ENCODE data around the gene TMEM63C.
"Not testable (repeated sequence)": the region's sequence is repeated elsewhere in the genome, so short reads cannot be mapped to it uniquely, and the experiment has no call there.

The TMEM63C gene

DNA sequence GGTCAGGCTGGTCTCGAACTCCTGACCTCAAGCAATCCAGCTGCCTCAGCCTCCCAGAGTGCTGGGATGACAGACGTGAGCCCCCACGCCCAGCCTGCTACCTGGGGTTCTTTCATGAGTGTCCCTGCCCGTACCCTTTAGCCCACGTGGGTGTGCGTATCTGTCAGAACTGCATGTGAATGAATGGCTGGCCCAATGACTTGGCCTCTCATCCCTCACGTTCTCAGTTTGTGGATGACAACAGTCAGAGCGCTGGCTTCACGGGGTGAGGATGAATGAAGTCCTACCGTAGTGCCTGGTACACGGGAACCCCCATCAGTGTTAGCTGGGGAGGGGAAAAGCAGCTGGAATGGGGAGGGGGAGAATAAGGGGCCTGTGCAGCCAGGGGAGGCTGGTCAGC is 23.9 kb upstream of the TMEM63C start:
- DNase-seq (ENCODE audit: low spot score): no peak

- DNase-seq (ENCODE audit: low spot score): no peak
These were observed 23.3 kb upstream of the TMEM63C start for GRCh38 chr14:77158175-77158881.

DNA sequence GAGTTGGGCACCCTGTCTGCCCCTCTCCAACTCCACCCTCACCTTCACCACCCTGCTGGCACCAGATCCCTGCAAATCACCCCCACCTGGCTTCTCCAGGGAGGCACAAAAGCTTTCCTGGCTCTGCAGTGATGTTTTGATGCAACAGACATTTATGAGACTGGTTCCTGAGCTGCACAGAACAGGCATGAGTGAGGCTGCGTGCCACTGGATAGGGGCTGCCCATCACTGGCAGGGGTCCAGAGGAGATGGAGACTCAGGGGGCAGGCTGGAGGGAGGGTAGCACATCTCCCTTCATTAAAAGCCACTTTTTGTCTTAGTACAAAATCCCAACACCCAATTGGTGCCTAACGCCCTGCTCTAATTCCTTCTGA is 22.7 kb upstream of the TMEM63C start:
- no peak for DNase-seq (ENCODE audit: low spot score)

DNA sequence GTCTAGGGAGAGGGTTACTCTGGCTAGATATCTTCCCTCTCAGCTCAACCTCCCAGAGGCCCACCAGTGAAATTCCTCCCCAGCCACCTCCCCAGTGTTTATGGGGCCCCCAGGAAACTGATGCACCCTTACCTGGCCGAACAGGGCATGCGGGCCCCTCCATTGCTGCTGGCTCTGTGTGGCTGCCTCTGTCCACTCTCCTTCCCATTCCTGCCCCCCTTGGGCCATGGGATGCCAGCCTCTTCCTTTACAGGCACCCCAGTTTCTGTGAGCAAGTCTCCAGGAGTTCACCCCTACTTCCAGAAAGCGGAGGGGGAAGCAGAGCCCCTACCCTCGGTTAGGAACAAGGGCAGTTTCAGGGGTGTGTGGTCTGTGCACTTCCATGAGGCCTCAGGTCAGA is 20.6 kb upstream of the TMEM63C start:
- no peak for DNase-seq (ENCODE audit: low spot score)

GRCh38 chr14:77170045-77170444 is 11.6 kb upstream of the TMEM63C start:
- DNase-seq (ENCODE audit: low spot score): no peak

DNA sequence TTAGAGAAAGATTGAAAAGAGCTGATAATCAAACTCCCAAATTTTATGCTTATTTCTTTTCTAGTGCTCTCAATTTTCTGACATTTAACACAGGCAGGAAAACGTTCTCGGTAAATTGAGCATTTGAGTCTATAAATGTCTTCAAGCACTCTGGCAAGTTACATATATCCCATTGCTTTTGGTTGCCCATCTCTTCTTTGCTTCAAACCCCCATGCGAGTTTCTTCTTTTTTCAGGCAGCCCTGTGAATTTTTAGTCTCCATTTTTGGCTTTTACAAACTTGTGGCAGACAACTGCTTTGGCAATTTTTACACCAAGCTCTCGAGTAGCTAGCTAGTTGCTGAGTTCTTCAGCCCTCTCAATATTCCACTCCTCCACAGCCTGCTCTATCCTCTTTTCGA is 8.7 kb upstream of the TMEM63C start:
- DNase-seq (ENCODE audit: low spot score): no peak

GRCh38 chr14:77173911-77174617 is 7.5 kb upstream of the TMEM63C start:
- DNase-seq (ENCODE audit: low spot score): not testable (repeated sequence)

GRCh38 chr14:77175843-77176242 is 5.8 kb upstream of the TMEM63C start:
- DNase-seq (ENCODE audit: low spot score): no peak

GRCh38 chr14:77177702-77178101 is 3.9 kb upstream of the TMEM63C start:
- DNase-seq (ENCODE audit: low spot score): no peak

DNA sequence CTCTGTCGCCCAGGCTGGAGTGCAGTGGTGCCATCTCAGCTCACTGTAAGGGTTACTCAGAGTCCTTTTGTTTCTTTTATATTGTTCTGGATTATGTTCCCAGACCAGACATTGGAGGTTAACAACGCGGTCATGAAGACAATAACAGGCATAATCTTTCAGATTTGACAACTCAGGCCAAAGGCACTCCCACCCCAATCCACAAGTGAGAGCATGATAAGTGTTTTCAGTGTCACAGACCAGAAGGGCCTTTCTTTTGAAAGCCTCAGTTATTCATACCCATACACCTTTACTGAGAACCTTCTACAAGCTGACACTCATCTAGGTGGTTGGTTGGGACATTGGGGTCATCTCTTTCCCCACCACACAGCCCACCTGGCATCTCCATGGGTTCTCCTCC is 2.9 kb upstream of the TMEM63C start:
- no peak for DNase-seq (ENCODE audit: low spot score)

- DNase-seq (ENCODE audit: low spot score): no peak
These were observed 634 bp upstream of the TMEM63C start for GRCh38 chr14:77180726-77181602.

GRCh38 chr14:77183896-77184295 is 2.3 kb downstream of the TMEM63C start:
- DNase-seq (ENCODE audit: low spot score): no peak

DNA sequence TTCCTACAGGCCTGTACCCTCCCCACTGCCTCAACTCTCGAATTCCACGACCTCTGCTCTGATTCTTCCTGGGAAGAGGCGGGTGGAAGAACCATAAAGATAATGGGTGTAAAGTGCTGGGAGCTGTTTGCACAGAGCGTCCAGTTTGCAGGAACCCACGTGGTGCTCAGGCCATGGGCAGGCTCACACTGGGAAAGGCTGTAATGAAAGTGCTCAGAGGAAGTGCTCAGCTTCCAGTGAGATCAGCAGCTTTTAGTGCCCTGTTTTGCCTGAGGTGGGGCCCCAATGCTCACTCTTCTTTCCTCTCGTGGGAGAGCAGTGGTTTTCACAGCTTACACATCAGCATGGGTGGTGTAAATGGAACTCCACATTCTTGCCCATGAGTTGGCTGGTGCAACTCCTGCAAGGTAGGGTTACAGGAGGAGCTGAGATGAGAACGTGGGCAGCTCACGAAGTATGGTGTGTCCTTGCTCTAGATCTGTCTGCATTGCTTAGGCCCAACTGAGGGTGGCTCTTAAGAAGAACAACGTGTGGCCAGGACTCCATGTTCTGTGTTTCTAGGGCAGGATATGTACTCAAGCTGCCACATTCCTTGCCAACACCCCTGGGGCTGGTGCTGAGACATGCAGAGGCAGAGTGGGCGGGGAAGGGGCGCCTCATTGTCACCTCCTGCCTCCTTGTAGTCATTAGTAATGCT is 2.9 kb downstream of the TMEM63C start:
- no peak for DNase-seq (ENCODE audit: low spot score)

GRCh38 chr14:77185093-77185465 is 3.5 kb downstream of the TMEM63C start:
- DNase-seq (ENCODE audit: low spot score): no peak

DNA sequence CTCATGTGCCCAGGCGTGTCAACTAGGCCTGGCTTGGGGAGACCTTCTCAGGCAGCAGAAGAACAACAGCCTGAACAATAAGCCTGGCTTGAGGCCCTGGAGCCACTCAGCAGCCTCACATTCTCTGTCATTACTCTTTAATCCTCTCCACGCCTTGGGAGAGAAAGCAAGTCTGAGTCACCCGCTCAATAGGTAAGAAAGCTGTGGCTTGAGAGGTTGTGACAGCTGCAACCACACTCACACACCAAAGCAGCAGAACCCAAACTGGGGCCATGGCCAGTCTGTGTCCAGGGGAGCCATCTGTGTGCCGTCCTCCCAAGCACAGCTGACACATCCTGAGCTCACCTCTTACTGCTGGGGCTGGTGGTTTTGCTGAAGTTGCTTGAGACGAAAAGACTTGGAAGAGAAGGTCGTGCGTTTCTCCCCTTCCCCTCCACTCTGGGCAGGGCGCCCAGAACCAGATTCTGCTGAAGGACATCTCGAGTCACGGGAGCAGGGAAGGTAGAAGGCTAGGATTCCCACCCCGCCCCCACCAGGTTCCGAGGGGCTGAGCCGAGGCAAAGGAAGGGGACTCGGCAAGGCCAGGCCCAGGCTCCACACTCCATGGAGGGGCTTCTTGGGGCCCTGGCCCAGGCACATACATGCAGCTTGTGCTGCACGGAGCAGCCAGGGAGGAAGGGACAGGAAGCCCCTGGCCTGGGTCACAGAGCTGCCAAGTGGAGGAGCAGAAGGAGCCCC is 5.5 kb downstream of the TMEM63C start:
- no peak for DNase-seq (ENCODE audit: low spot score)

DNA sequence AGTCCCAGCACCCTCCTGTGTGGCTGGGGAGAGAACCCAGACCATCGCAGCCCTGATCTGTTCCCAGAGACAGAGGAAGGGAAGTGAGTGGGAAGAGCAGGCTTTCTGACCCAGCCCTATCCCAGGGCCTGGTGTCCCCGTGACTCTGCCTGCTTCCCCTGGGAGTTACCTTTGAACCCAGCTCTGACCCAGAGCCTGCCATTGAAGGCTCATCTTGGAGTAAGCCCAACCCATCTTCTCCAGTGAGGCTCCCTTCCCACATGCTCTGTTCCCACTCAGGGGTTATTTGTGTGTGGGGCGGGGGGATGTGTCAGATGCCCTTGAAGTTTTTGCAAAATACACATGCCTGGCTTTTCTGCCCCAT is 6.0 kb downstream of the TMEM63C start:
- no peak for DNase-seq (ENCODE audit: low spot score)

- DNase-seq (ENCODE audit: low spot score): no peak
These were observed 7.9 kb downstream of the TMEM63C start for GRCh38 chr14:77189479-77189878.

DNA sequence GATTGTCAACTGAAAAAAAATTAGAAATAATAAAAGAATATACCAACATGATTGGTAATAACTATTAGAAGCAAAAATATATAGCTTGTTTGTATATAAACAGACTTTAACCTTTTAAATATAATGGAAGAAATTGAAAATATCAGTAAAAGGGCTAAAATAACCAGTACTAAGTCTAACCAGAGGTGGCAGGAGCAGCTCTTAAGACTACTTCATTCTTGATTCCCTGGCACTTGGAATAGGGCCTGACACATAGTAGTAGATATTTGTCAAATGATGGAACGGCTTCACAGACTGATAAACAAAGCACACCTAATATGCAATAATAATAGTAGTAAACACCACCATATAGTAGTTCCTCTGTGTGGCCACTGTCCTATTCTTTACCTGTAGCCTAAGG is 9.4 kb downstream of the TMEM63C start:
- no peak for DNase-seq (ENCODE audit: low spot score)

GRCh38 chr14:77194706-77195105 is 13.1 kb downstream of the TMEM63C start:
- no peak for DNase-seq (ENCODE audit: low spot score)

- no peak for DNase-seq (ENCODE audit: low spot score)
These were observed 14.2 kb downstream of the TMEM63C start for GRCh38 chr14:77195766-77196165.

DNA sequence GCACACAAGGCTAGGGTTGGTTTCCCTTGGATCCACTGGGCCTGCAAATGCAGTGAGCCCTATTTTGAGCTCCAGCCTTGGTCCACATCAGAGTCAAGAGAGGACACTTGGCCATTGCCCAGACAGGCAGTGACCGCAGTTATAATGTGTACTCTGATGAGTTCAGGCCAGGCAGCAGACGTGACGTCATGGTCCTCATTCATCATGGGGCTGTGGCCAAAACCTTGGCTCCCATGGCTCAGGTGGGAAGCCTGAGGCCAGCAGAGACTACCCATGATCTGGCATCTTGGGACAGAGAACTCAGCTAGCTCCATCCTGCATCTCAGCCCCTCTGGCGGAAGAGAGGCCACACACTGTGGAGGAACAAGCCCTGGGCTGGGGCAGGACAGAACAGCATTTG is 16.4 kb downstream of the TMEM63C start:
- no peak for DNase-seq (ENCODE audit: low spot score)

GRCh38 chr14:77198561-77198960 is 17.0 kb downstream of the TMEM63C start:
- DNase-seq (ENCODE audit: low spot score): no peak
